ENCODE results near the gene COG6.

Gene COG6

DNA sequence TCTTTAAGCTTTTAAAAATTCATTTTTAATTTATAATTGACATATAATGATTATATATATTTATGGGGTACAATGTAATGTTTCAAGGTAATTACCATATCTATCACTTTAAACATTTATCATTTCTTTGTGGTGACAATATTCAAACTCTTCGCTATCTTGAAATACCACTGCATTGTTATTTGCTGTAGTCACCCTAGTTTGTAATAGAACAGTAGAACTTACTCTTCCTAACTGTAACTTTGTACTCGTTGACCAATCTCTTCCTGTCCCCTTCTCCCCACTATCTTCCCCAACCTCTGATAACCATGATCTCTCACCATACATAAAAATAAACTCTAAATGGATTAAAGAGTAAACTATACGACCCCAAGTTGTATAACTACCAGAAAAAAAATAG, 20.4 kb downstream of the COG6 start:
- TF ChIP-seq, protein P1, sequence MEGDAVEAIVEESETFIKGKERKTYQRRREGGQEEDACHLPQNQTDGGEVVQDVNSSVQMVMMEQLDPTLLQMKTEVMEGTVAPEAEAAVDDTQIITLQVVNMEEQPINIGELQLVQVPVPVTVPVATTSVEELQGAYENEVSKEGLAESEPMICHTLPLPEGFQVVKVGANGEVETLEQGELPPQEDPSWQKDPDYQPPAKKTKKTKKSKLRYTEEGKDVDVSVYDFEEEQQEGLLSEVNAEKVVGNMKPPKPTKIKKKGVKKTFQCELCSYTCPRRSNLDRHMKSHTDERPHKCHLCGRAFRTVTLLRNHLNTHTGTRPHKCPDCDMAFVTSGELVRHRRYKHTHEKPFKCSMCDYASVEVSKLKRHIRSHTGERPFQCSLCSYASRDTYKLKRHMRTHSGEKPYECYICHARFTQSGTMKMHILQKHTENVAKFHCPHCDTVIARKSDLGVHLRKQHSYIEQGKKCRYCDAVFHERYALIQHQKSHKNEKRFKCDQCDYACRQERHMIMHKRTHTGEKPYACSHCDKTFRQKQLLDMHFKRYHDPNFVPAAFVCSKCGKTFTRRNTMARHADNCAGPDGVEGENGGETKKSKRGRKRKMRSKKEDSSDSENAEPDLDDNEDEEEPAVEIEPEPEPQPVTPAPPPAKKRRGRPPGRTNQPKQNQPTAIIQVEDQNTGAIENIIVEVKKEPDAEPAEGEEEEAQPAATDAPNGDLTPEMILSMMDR (IDR thresholded peaks at IDR 0.05; ENCODE audit: low read depth, low read length) = no peak
- no peak overlapping the region for H3K4me3 ChIP-seq (ENCODE audit: low read depth, low read length)

DNA sequence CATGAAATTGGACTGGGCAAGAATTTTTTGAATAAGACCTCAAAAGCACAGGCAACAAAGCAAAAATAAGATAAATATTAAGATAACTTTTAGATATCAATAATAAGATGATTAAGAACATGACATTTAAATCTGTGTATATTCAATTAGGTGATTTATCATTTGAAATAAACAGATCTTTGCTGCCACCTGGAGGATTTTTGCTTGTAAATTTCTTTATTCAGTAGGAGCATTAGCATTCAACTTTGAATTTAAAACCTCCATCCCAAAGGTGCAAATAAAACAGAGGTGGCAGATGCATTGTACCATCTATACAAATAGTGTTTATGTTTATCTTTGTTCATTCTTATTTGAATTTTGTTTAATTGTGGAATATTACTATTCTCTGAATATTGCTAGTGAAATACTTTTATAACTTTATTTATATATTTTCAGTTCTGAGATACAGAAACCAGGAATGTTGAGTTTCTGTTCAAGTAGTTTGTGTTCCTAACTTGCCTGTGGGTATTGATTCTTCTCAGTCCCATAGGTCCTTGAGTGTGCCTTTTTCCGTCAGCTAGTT, 20.9 kb downstream of the COG6 start:
- TF ChIP-seq, protein P1 (IDR thresholded peaks at IDR 0.05; ENCODE audit: low read depth, low read length) = no peak; the same call in 1 of the 2 replicates
- no peak overlapping the region for H3K4me3 ChIP-seq (ENCODE audit: low read depth, low read length)

DNA sequence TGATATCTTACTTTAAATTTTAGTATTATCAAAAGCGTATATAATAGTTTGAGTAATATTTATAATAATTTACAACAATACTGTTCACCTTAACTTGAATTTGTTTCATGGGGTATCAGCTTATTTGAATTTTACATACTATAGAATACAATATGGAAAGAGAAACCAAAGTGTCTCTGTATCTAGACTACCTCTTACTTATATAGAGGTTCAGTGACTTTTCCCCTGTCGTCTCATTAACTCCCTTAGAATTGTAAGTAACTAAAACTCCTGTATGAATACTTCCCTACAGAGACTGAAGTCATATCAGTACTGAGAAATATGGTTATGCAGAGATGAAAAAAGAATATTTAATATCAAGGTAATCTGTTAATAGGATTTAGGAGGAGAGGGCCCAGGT, 26.8 kb downstream of the COG6 start:
- no peak overlapping the region for H3K4me3 ChIP-seq (ENCODE audit: low read depth, low read length)

DNA sequence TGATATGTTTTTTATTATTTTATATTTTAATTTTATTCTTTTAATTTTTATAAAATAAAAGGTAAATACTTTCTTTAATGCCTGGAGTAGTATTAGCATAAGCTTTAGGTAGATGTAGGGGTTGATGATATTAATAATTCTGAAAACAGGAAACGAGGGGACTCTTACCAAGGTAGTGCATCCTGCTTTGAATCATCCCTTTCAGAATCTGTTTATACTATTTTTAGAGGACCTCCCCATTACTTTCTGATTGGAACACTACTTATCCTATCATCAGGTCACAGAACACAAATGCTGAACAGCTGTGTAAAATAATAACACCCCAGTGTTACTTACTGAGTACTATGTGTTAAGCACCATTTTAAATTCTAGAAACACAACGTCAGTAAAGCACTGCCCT, 27.3 kb downstream of the COG6 start:
- TF ChIP-seq, protein P1 (IDR thresholded peaks at IDR 0.05; ENCODE audit: low read depth, low read length) = no peak
- H3K4me3 ChIP-seq (ENCODE audit: low read depth, low read length) = no peak overlapping the region

More for the DNA sequence above, 26.8 kb downstream of the COG6 start:
- TF ChIP-seq, protein P1 (IDR thresholded peaks at IDR 0.05; ENCODE audit: low read depth, low read length) = no peak

DNA sequence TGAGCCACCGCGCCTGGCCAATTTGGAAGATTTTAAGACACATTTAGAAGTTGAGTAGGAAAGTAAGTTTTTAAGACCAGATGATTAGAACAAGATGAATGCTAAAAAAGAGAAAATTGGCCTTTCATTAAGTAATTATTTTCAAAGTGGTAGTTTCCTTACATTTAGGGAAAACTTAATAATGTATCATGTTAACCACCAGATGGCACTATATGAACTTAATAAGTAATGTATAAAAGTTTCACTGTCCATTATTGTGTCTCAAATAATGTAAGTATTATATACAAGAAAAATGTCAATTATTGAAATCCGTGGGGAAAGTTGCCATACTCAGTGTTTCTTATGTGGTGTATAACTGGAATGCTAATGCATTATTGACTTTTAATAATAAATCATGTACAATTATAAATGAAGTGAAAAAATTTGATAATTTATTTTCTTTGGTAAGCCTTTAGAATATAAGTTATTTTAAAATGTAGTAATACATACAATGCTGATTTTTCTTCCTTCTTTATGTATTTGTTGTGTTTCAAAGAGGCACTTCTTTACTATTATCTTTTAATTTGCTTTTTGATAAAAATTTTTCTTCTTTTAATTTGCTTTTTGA, 29.2 kb downstream of the COG6 start:
- TF ChIP-seq, protein P1 (IDR thresholded peaks at IDR 0.05; ENCODE audit: low read depth, low read length) = no peak
- no peak overlapping the region for H3K4me3 ChIP-seq (ENCODE audit: low read depth, low read length)

DNA sequence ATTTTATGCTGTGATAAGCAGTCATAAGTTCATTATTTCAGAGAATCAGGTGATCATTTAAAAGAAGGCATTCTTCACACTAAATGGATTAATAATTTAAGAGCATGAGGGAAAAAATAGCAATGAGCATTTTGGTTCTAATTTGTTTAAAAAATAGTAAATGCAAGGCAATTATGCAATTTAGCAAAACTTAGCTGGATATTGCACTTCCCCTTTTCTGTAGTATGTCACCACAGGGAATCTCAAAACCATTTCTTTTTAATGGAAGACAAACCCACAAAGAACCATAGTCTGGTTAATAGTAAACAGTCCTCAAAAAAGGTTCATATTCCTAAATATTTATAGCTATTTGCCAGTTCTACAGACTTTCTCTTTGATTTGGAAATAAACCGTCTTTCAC, 30.2 kb downstream of the COG6 start:
- no peak overlapping the region for H3K4me3 ChIP-seq (ENCODE audit: low read depth, low read length)
- TF ChIP-seq, protein P1 (IDR thresholded peaks at IDR 0.05; ENCODE audit: low read depth, low read length) = no peak

DNA sequence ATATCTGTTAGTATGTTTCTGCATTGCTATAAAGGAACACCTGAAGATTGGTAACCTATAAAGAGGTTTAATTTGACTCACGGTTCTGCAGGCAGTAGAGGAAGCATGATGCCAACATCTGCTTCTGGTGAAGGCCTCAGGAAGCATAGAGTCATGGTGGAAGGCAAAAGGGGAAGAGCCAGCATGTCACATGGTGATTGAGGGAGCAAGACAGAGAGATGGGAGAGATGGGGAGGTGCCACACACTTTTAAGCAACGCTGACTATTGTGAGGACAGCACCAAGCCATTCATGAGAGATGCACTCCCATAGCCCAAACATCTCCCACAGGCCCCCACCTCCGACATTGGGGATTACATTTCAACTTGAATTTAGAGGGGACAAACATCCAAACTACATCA, 32.8 kb downstream of the COG6 start:
- TF ChIP-seq, protein P1 (IDR thresholded peaks at IDR 0.05; ENCODE audit: low read depth, low read length) = no peak
- no peak overlapping the region for H3K4me3 ChIP-seq (ENCODE audit: low read depth, low read length)
